ENCODE results near the gene ZNF578.

GRCh38 chr19:52492201-52492993, 39.0 kb downstream of the ZNF578 start:
- TF ChIP-seq POLR2A (IDR thresholded peaks at IDR 0.05; ENCODE audit: low read depth, low read length) (no peak), CTCF (conservative IDR thresholded peaks at IDR 0.05; ENCODE audit: low read depth, low read length) (no peak), CEBPB (IDR thresholded peaks at IDR 0.05; ENCODE audit: low read depth, low read length) (no peak), RAD21 (IDR thresholded peaks at IDR 0.05; ENCODE audit: low read length) (no peak), SMC3 (IDR thresholded peaks at IDR 0.05; ENCODE audit: low read depth, low read length) (no peak)
